ENCODE data around the gene KRT73. TPM values are rescaled to one million over a fixed set of nuclear protein-coding genes. Genes with fewer than 3 reads are reported as not detected.

The KRT73 gene
- total RNA-seq, 1 donor from 2014 or later = not detected

DNA sequence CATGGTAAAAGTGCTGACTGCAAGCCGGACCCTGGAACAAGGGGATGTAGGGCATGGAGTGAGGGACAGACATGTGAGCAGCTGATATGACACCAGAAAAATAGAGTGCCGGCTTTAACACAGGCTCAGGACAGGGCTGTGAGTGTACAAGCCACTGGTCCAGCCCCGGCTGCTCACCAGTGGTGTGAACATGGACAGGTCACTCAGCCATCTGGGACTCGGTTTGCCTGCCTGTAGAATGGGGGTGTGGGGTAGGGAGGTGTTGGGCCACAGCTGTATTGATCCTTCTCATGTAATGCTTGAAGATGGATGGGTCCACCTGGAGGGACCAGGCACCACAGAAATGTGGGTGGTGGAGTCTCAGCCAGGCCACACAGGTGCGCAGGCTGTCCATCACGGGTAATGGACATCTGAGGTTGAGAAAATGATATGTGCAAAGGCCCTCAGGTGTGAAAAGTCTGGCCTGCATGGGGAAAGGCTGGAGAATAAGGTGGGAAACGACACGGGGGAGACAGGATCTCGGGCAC is 34.1 kb downstream of the KRT73 start:
- no peak for TF ChIP-seq CTCF (conservative IDR thresholded peaks at IDR 0.05; ENCODE audit: low read depth, low read length)
- no peak for DNase-seq (ENCODE audit: low read depth)
- H3K4me3 ChIP-seq (ENCODE audit: low read depth, low read length) = no peak overlapping the region

GRCh38 chr12:52582971-52583456 is 35.3 kb downstream of the KRT73 start:
- TF ChIP-seq CTCF (conservative IDR thresholded peaks at IDR 0.05; ENCODE audit: low read depth, low read length) = peak; percentile 86
- H3K4me3 ChIP-seq (ENCODE audit: low read depth, low read length) = no peak overlapping the region
- DNase-seq (ENCODE audit: low read depth) = no peak

GRCh38 chr12:52582486-52582885 is 35.9 kb downstream of the KRT73 start:
- H3K4me3 ChIP-seq (ENCODE audit: low read depth, low read length) = no peak overlapping the region
- DNase-seq (ENCODE audit: low read depth) = no peak
- TF ChIP-seq CTCF (conservative IDR thresholded peaks at IDR 0.05; ENCODE audit: low read depth, low read length) = no peak

DNA sequence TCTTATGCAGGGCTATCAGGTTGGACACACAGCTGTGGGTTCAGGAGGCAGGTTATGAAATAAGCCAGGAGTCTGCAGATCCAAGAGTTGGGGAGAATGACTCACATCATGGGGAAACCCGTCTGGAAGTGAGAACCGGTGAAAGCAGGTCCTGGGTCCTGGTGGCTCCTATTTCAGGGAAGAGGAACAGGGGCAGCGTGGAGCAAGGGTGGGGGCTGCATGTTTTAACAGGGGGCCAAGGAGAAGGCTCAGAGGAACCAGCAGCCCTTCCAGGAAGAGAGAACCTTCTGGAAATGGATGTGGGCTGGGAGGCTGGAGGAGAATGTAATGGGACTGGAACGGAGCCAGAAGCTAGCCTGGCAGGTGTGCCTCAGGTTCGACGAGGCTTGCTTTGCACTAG is 36.9 kb downstream of the KRT73 start:
- no peak for TF ChIP-seq CTCF (conservative IDR thresholded peaks at IDR 0.05; ENCODE audit: low read depth, low read length)
- DNase-seq (ENCODE audit: low read depth) = peak; percentile 16
- no peak overlapping the region for H3K4me3 ChIP-seq (ENCODE audit: low read depth, low read length)

- TF ChIP-seq CTCF (conservative IDR thresholded peaks at IDR 0.05; ENCODE audit: low read depth, low read length) = no peak
- DNase-seq (ENCODE audit: low read depth) = no peak
- no peak overlapping the region for H3K4me3 ChIP-seq (ENCODE audit: low read depth, low read length)
Observed at GRCh38 chr12:52581066-52581465, 37.3 kb downstream of the KRT73 start.

DNA sequence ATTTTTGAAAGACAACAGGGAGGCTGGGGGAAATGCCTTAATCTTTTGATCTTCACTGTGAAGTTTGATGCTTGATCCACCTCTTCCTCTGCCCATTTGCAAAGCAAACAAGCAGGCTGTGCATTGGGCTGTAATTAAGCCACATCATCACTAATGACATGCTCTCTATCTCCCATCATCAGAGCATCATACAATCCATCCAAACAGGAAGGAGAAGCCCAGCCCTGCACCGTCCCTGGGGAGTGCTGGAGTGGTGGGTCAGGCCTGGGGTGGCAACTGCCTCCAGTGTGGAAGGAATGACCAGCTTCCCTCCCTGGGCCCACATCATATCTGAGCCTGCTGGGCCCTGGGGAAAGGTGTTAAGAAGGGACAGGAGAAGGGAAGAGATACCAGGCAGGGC is 37.9 kb downstream of the KRT73 start:
- DNase-seq (ENCODE audit: low read depth) = no peak
- no peak overlapping the region for H3K4me3 ChIP-seq (ENCODE audit: low read depth, low read length)
- TF ChIP-seq CTCF (conservative IDR thresholded peaks at IDR 0.05; ENCODE audit: low read depth, low read length) = no peak

All from epithelial cell of proximal tubule (primary cell).